Activated CD4-positive, alpha-beta T cell treated with anti-CD3 and anti-CD28 coated beads, Interleukin-2, amount 10 ng/mL, durations not matched to agents 7 days and 5 days (primary cell): Measurements from ENCODE around the gene DISP2. TPM values are rescaled to one million over a fixed set of nuclear protein-coding genes. Genes with fewer than 3 reads are reported as not detected.
A peak's percentile ranks its signal among the peaks of the same experiment; 100 is the strongest.

Experiments used
- CTCF ChIA-PET: fragments of 350-600 bp; sonication (Branson Sonifier 250); formaldehyde crosslinking; loops from one replicate; lab custom pipeline; 2021; ENCODE audit warnings: antibody characterized with exemption; lab: Charles Lee
- POLR2A ChIA-PET: fragments of 350-600 bp; sonication (Branson Sonifier 250); formaldehyde crosslinking; loops from one replicate; lab custom pipeline; 2021; ENCODE audit warnings: antibody characterized with exemption; lab: Charles Lee
- DNase-seq: peaks from one replicate; pipeline ENCODE4 v3.0.0-alpha.2; 2020
- H3K27ac Mint-ChIP-seq: one replicate; pipeline ENCODE4 v1.8.0; 2021; ENCODE audit warnings: mild to moderate bottlenecking, moderate library complexity, mixed read lengths
- H3K27me3 Mint-ChIP-seq: one replicate; pipeline ENCODE4 v1.8.0; 2021; ENCODE audit warnings: mixed read lengths
- H3K36me3 Mint-ChIP-seq: one replicate; pipeline ENCODE4 v1.8.0; 2021; ENCODE audit warnings: low read depth, mixed read lengths
- H3K4me1 Mint-ChIP-seq: one replicate; pipeline ENCODE4 v1.8.0; 2021; ENCODE audit warnings: mixed read lengths
- H3K4me3 Mint-ChIP-seq: one replicate; pipeline ENCODE4 v1.8.0; 2021; ENCODE audit warnings: mild to moderate bottlenecking, moderate library complexity, mixed read lengths
- H3K9me3 Mint-ChIP-seq: one replicate; pipeline ENCODE4 v1.8.0; 2021; ENCODE audit warnings: mixed read lengths
- total RNA-seq, 2 experiments: library from RNA; stranded (reverse); gene quantifications; one replicate each; pipeline ENCODE4 v1.2.3, GENCODE V29; 2021

Gene DISP2
- 1 to 10 TPM in 1 of 2 experiments, under 1 TPM in 1; 0.60 to 1.4 TPM for total RNA-seq

DNA sequence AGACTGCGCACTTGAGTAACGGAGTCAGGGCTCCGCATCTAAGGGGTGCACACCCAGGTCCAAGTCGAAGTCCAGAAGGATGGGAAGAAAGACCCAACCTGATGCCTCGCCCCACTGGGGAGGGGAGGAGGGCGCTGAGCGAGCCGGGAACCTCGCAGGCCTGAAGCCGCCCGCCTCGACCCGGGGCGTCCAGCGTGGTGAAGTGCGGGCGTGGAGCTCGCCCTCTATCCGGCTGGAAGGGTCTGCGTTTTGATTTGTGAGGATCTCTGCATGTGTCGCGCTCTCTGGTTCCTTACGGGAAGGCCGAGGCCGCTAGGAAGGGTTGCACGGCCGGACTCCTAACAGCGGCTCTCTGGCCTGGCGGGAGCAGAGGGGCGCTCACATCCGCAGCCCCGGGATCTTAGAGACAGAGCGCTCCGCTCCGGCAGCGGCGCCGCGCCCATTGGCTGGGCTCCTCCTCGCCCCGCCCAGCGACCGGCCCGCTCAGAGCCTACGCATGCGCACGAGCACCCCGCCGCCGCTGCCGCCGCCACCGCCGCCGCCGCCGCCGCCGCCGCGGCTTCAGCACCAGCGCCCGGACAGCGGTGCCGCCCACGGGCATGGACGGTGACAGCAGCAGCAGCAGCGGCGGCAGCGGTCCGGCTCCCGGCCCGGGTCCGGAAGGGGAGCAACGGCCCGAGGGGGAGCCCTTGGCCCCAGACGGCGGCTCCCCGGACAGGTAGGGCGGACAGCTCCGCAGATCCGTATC, at the start of gene DISP2:
Gene DISP2 (plus strand): TSS at position 497 of the 748 bp plus-strand sequence. CDS start 103 bp downstream, at position 600.
- peaks cover 20% of the 10 kb centered on the region for H3K27me3 Mint-ChIP-seq
- peaks cover 11% of the 10 kb centered on the region for H3K4me1 Mint-ChIP-seq
- H3K4me3 Mint-ChIP-seq, result peak within 1 kb of the TSS; percentile 75
- no peak within 1 kb of the TSS for H3K27ac Mint-ChIP-seq
- ChIA-PET POLR2A (no interaction called here), CTCF (interaction anchor here (0.8 to 3.6 kb wide), 10 partner anchors 9 to 64 kb away, joined by 3 to 42 read pairs (median 3); partner anchors contain the start of gene INAFM2)
- no peaks in the 10 kb centered on the region for H3K36me3 Mint-ChIP-seq
- DNase-seq, result peak; percentile 88
- H3K9me3 Mint-ChIP-seq, result no peaks in the 10 kb centered on the region

GRCh38 chr15:40309344-40309862, 48.6 kb upstream of the DISP2 start:
- Mint-ChIP-seq H3K4me3 (peak overlapping the region; percentile 99), H3K9me3 (no peaks in the 10 kb centered on the region), H3K27ac (peak overlapping the region; percentile 98), H3K36me3 (peaks cover 4% of the 10 kb centered on the region), H3K27me3 (peaks cover 13% of the 10 kb centered on the region), H3K4me1 (peaks cover 43% of the 10 kb centered on the region)
- ChIA-PET CTCF (interaction anchor here (0.9 to 9.5 kb wide), 15 partner anchors 11 to 522 kb away, joined by 3 to 93 read pairs (median 3); partner anchors contain the start of genes ANKRD63, BAHD1, INAFM2 and KNSTRN), POLR2A (interaction anchor here (1.4 kb wide), 1 partner anchor 29 kb away, joined by 4 read pairs; no protein-coding TSS in a partner anchor)
- no peak for DNase-seq

DNA sequence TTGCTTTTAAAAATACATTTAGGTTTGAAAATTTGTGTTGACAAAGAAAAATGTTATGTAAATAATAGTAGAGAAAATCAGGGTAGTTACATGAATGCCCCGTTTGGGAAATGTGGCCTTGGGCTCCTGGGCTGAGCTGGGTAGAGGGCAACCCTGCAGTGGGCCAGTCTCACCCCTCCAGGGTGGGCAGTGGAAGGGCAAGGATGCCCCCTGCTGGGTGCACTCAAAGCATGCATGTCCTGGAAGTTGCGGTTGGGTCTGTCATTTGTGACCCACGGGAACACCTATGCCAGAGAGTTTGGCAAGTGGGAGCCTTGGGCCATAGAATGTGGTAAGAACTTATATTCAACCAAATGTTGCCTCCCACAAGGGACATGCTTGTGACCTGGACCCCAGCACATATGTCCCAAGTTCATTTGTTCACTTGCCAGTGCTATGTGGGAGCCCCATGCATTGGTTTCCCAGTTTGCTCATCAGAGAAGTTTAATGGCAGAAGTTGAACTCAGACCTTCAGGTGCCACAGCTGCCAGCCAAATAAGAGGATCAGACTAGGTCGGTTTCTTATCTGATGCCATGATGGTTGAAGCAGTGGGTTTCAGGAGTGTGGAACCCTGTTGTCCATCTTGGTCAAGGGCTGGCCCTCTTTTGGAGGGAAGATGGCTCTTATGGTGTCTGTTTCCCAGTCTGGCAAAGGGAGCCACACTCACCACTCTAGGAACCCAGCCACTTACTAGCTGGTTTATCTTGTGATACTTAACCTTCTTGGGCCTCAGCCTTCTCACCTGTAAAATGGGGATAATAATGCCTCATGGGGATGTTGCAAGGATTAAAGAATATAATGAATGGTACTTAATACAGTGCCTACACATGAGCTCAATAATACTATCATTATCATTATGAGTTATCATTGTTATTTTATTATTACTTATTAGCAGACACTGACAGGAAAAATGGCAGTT, 47.7 kb upstream of the DISP2 start:
- Mint-ChIP-seq H3K9me3 (no peaks in the 10 kb centered on the region), H3K27ac (peak overlapping the region; percentile 98), H3K4me1 (peaks cover 38% of the 10 kb centered on the region), H3K4me3 (peak overlapping the region; percentile 66), H3K36me3 (peaks cover 3% of the 10 kb centered on the region), H3K27me3 (peaks cover 13% of the 10 kb centered on the region)
- ChIA-PET POLR2A (no interaction called here), CTCF (interaction anchor here (0.9 to 9.5 kb wide), 17 partner anchors 10 to 523 kb away, joined by 3 to 93 read pairs (median 4); partner anchors contain the start of genes ANKRD63, BAHD1 and INAFM2)
- DNase-seq, result peak; percentile 73

DNA sequence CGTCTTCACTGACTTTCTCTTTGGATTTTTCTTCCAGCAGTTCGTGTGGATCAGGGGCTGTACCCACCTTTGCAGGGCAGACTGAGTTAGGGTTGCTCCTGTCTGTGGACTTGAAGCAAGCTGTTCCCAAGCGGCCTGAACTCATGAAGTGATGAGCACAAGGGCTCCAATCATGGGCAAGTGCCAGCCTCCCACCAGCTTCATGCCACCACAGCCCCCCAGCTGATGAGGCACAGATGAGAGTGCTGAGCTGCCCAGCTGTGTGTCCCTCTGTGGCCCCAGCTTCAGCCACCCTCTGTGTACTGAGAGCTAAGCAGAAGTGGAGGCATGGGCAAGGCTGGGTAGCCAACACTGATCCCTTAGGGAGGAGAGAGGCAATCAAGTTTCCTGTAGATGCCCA, 47.0 kb upstream of the DISP2 start:
- H3K4me1 Mint-ChIP-seq, result peaks cover 30% of the 10 kb centered on the region
- peaks cover 13% of the 10 kb centered on the region for H3K27me3 Mint-ChIP-seq
- no peak for DNase-seq
- H3K9me3 Mint-ChIP-seq, result no peaks in the 10 kb centered on the region
- ChIA-PET CTCF (interaction anchor here (1.0 to 9.5 kb wide), 10 partner anchors 9 to 111 kb away, joined by 3 to 93 read pairs (median 26); partner anchors contain the start of genes ANKRD63 and INAFM2), POLR2A (no interaction called here)
- H3K36me3 Mint-ChIP-seq, result peaks cover 3% of the 10 kb centered on the region
- no peak overlapping the region for H3K27ac Mint-ChIP-seq
- H3K4me3 Mint-ChIP-seq, result no peak overlapping the region

DNA sequence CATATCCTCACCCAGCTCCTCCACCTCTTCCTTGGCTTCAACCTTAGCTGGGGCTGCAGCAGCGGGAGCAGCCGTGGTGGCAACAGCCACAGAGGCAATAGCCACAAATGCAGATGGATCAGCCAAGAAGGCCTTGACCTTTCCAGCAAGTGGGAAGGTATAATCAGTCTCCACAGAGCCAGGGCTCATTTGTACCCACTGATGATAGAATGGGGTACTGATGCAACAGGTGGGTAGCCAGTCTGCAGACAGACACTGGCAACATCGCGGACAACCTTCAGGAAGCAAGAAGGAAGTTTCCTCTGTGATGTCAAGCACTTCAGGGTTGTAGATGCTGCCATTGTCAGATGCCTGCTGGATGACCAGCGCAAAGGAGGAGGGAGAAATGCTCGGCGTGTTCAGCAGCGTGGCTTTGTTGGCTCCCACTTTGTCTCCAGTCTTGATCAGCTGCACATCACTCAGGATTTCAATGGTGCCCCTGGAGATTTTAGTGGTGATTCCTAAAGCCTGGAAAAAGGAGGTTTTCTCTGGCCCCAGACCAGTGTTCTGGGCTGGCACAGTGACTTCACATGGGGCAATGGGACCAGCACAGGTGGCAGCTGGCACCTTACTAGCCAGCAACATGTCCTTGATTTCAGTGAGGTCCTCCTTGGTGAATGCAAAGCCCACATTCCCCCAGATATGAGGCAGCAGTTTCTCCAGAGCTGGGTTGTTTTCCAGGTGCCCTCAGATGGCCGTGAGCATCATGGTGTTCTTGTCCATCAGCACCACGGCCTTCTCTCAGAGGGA, 45.5 kb upstream of the DISP2 start:
- CTCF ChIA-PET, result interaction anchor here (0.9 to 9.5 kb wide), 6 partner anchors 7 to 34 kb away, joined by 3 to 93 read pairs (median 48); partner anchors contain the start of genes ANKRD63 and INAFM2
- DNase-seq, result no peak
- POLR2A ChIA-PET, result no interaction called here
- Mint-ChIP-seq H3K27ac (peak overlapping the region; percentile 44), H3K9me3 (no peaks in the 10 kb centered on the region), H3K4me3 (no peak overlapping the region), H3K27me3 (peaks cover 24% of the 10 kb centered on the region), H3K4me1 (peaks cover 23% of the 10 kb centered on the region), H3K36me3 (no peaks in the 10 kb centered on the region)

DNA sequence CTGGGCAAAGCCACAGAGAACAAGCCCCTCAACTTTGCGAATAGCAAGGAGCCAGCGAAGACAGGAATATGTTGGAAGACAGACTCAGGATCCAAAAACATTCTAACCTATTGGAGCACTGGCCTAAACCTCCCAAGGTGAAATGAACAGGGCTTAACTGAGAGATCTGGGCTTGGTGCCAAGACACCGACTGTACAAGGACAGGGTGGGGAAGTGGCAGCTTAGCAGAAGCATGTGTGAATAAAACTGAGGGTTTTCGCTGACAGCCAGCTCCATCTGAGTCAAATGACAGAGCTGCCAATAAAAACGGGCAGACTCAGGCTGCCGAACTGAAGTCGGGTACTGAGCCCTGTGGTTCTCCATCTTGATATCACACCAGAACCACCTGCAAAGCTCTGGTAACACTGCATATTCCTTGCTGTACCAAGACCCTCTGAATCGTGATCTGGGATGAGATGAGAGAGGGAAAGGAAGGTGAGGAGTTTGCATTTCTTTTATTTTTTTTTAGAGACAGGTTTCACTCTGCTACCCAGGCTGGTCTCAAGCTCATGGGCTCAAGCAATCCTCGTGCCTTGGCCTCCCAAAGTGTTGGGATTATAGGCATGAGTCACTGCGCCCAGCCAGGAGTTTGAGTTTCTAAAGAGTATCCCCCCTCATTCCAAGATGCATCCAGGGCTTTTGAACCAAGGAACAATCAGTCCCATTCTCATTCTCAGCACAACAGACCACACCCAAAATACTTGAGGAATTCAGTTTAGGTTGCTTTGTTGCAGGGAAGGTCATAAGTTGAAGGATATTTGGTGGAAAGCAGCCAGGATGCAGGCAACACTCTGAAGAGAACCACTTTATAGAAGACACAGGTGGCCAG, 44.3 kb upstream of the DISP2 start:
- Mint-ChIP-seq H3K27me3 (peaks cover 24% of the 10 kb centered on the region), H3K36me3 (no peaks in the 10 kb centered on the region), H3K4me1 (peaks cover 20% of the 10 kb centered on the region), H3K4me3 (no peak overlapping the region), H3K9me3 (no peaks in the 10 kb centered on the region), H3K27ac (peak overlapping the region; percentile 65)
- ChIA-PET POLR2A (no interaction called here), CTCF (interaction anchor here (0.6 to 9.5 kb wide), 5 partner anchors 6 to 36 kb away, joined by 3 to 93 read pairs (median 5); partner anchors contain the start of gene INAFM2)
- DNase-seq, result peak; percentile 23

DNA sequence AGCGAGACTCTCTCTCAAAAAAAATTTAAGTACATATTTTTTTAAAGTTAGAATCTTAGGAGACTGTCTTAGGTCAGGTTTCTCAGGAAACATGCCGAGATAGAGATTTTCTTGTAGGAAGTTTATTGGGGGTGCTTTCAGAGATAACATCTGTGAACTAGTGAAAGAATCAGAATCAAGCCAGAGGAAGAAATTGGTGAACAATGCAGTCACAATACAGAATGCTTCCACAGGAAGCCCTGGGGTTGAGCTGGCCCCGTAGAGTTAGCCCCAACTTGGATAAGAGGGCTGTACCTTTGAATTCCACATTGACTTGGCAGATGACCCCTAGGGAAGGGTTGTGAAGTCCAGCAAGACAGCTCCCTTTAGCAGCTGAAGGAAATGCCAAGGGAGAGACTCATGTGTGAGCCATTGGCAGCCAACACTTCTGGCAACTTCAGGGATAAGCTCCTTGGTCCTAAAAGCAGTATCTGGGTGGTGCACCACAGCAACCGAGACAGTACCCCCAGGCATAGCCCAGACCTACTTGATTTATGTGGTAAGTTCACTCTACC, 43.2 kb upstream of the DISP2 start:
- no peak overlapping the region for H3K4me3 Mint-ChIP-seq
- H3K4me1 Mint-ChIP-seq, result peaks cover 9% of the 10 kb centered on the region
- ChIA-PET POLR2A (no interaction called here), CTCF (interaction anchor here (1.1 to 9.5 kb wide), 7 partner anchors 5 to 40 kb away, joined by 3 to 93 read pairs (median 3); partner anchors contain the start of gene INAFM2)
- no peak for DNase-seq
- peaks cover 25% of the 10 kb centered on the region for H3K27me3 Mint-ChIP-seq
- no peak overlapping the region for H3K27ac Mint-ChIP-seq
- no peaks in the 10 kb centered on the region for H3K9me3 Mint-ChIP-seq
- no peaks in the 10 kb centered on the region for H3K36me3 Mint-ChIP-seq

DNA sequence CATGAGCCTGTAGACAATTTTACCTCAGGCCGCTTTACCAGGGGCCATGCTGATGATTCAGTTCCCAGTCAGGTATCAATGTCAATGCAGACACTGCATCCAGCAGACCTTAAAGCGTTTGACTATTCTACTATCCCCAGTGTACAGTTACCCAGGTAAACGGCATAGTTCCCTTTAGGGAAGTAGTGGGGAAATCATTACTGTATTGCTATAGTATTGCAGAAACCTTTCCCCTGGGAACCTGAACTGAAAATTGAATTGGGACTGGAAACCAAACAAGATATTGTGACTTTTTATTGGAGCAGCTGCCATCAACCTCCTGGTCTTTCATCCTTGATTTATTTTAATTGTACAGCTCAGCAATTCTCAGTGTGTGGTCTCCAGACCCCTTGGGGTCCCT, 41.1 kb upstream of the DISP2 start:
- H3K4me3 Mint-ChIP-seq, result no peak overlapping the region
- no peak for DNase-seq
- no peaks in the 10 kb centered on the region for H3K9me3 Mint-ChIP-seq
- H3K4me1 Mint-ChIP-seq, result peaks cover 14% of the 10 kb centered on the region
- peaks cover 26% of the 10 kb centered on the region for H3K27me3 Mint-ChIP-seq
- no peak overlapping the region for H3K27ac Mint-ChIP-seq
- no peaks in the 10 kb centered on the region for H3K36me3 Mint-ChIP-seq
- CTCF ChIA-PET, result interaction anchor here (0.5 to 8.2 kb wide), 5 partner anchors 6 to 109 kb away, joined by 3 to 93 read pairs (median 3); partner anchors contain the start of gene PLCB2
- POLR2A ChIA-PET, result no interaction called here

DNA sequence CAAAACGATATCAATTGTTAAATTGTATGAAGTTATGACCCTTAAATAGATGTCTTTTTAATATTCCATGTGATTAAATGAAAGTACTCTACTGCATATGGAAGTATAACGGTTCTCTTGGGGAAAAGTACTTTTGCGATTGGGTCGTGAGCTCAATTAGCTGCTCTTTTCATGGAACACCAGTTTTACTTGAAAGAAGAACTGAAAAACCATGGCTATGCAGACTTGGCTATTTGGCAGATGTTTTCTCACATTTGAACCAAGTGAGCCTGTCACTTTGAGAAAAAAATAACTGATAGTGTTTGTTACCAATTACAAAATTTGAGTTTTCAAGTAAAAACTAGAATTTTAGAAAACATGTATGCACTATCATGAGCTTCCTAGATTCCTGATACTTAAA, 40.4 kb upstream of the DISP2 start:
- POLR2A ChIA-PET, result no interaction called here
- H3K9me3 Mint-ChIP-seq, result no peaks in the 10 kb centered on the region
- no peak for DNase-seq
- H3K36me3 Mint-ChIP-seq, result no peaks in the 10 kb centered on the region
- CTCF ChIA-PET, result interaction anchor here (0.5 to 8.2 kb wide), 2 partner anchors 7 to 108 kb away, joined by 3 to 93 read pairs; partner anchors contain the start of gene PLCB2
- H3K27ac Mint-ChIP-seq, result no peak overlapping the region
- H3K4me1 Mint-ChIP-seq, result peaks cover 19% of the 10 kb centered on the region
- peaks cover 24% of the 10 kb centered on the region for H3K27me3 Mint-ChIP-seq
- H3K4me3 Mint-ChIP-seq, result no peak overlapping the region

DNA sequence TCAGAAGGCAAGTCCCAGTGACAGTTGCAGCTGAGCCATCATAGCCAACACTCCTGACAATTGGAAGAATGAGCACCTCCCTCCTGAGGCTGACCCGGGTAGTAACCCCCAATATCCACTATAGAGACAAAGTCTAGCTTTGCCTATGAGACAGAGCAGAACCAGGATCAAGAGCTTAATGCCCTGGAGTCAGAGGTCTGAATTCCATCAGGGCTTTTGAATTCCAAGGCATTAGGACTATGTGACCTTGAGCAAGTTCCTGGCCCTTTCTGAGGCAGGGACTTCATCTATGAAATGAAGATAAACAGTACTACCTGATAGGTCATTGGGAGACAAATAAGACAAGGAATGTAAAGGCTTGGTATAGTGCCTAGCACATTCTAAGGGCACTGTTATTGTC, 37.6 kb upstream of the DISP2 start:
- CTCF ChIA-PET, result interaction anchor here (0.7 to 8.2 kb wide), 6 partner anchors 9 to 101 kb away, joined by 3 to 93 read pairs (median 6); partner anchors contain the start of genes CCDC9B and PLCB2
- POLR2A ChIA-PET, result no interaction called here
- peaks cover 26% of the 10 kb centered on the region for H3K4me1 Mint-ChIP-seq
- no peak overlapping the region for H3K27ac Mint-ChIP-seq
- H3K4me3 Mint-ChIP-seq, result no peak overlapping the region
- peaks cover 3% of the 10 kb centered on the region for H3K36me3 Mint-ChIP-seq
- no peaks in the 10 kb centered on the region for H3K9me3 Mint-ChIP-seq
- peaks cover 22% of the 10 kb centered on the region for H3K27me3 Mint-ChIP-seq
- DNase-seq, result no peak
